Effector CD8-positive, alpha-beta T cell (primary cell): Measurements from ENCODE around the gene RAD51AP1.
A peak's percentile ranks its signal among the peaks of the same experiment; 100 is the strongest.
"Not testable (repeated sequence)": the region's sequence is repeated elsewhere in the genome, so short reads cannot be mapped to it uniquely, and the experiment has no call there.

ENCODE experiments used
- DNase-seq: peaks from one replicate; lab custom pipeline; 2025; lab: John Stamatoyannopoulos, UW
- total RNA-seq, 4 experiments: gene quantifications; one replicate each; lab custom pipeline; 2026; lab: John Stamatoyannopoulos, UW

Gene RAD51AP1, protein sequence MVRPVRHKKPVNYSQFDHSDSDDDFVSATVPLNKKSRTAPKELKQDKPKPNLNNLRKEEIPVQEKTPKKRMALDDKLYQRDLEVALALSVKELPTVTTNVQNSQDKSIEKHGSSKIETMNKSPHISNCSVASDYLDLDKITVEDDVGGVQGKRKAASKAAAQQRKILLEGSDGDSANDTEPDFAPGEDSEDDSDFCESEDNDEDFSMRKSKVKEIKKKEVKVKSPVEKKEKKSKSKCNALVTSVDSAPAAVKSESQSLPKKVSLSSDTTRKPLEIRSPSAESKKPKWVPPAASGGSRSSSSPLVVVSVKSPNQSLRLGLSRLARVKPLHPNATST
- 1.4 to 3.2 (median 2.0) reads per million in 4 experiments for total RNA-seq

DNA sequence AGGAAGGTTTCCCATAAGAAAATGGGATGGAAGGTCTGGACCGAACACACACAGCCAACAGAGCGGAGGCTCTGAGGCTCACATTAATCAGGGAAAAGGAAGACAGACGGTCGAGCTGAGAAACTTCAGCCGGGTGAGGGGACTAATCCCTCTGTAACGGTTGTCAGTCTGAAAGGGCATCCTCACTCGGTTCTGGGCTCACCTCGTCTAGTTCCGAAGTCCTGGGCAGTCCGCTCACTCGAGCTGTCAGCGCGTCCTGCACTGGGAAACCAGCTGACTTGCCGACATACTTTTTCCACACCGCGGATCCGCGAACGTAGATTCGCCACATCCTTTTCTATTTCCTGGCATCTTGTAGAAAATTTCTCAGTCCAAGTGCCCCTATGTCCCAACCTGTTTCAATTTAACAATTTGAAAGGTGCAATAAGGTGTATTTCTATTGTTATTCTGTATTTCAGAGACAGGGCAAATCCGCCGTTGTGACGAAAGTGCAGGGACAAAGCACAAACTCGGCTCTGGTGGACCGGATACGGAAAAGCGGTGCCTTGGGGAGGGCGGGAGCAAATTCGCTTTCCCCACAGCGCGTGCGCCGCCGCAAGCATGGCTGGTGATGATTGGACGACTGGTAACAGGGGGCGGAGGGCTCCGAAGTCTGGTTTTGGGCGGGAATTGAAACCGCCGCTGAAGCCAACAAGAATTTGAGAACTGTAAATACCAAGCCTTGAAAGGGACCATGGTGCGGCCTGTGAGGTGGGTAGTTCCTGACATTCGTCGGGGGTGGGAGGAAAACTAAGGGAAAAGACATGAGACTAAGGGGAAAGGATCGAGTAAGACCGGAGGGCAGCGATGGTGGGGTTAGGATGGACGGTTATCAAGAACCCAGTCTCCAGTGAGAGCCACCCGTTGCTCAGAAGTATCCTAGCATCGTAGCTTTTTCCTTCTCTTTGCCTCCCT lies at the start of gene RAD51AP1:
Gene RAD51AP1, plus strand, starts transcription at position 684 of the 954 bp plus-strand sequence. Its CDS starts 50 bp downstream, at position 734.
- peak; percentile 93 for DNase-seq

DNA sequence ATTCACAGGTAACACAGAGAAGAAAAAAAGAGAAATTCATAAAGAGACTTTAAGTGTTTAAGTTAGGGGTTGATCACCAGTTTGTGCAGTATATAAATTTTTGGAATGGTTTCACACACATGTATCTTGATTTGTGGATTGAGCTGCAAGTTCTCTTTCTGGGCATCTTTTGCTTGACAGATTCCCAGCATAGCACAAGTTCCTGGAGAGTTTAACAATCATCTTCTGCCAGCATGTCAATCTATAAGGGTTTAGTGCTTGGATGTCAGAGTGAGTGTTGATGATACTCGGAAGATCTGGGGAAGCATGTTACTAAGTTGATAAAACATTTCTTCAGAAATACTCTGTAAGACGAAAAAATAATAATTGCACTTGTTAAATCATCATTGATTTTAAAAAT lies 49.1 kb upstream of the RAD51AP1 start:
- DNase-seq, result no peak

GRCh38 chr12:4490973-4491372 lies 47.7 kb upstream of the RAD51AP1 start:
- no peak for DNase-seq

DNA sequence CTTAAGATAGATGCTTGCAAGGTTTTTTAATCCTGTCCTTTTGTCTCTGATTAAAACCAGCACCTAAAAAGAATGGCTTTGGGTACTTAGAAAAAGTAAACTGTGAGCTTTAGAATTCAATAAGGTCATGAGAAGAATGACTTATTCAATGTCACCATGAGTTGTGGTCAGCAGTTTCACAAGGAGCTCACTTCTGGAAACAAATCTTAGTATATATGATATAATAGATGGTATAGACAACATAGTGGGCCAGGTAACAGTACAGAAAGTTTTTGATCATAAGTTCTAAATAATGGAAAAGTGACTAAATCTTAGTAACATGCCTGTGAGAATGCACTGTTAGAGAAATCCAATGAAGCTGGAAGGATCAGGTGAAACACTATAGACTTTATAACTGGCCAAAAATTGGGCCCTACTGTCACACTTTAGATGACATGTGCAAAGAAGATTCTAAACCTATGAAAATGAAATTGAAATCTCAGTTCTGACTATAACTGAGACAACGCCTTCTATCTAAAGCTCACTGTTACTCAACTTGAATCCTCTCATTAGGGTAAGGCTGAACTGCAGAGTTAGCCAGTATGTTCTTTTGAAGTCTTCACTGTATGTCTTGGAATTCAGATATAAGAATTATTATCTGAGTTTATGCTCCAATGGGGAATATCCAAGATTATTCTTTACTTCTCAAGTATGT lies 42.4 kb upstream of the RAD51AP1 start:
- DNase-seq, result no peak

- no peak for DNase-seq
These were observed 39.5 kb upstream of the RAD51AP1 start for GRCh38 chr12:4499186-4499585.

DNA sequence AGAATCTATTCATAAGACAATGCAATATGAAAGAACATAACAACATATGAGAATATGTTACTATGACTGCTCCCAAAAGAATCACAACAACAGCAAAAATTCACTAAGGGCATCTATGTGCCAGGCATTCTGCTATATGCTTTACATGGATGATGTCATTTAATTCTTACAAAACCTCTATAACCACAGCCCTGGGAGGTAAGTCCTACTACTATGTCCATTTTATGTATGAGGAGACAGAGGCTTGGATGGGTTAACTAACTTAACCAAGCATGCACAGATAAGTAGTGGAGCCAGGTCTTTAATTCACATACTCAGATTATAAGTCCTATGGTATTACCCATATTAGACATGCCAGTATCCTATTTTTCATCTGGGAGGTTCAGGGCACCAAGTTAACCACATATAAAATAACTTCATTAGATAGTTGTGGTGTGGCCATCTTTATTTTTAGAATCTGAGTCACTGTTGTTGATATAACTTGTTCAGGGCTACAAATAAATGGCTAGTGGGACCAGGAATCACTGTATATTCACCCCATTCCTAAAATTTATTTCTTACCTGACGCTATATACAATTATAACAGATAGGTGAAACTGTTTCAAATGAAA lies 33.2 kb upstream of the RAD51AP1 start:
- no peak for DNase-seq

GRCh38 chr12:4506430-4506829 lies 32.3 kb upstream of the RAD51AP1 start:
- no peak for DNase-seq

- DNase-seq, result no peak
These were observed 31.8 kb upstream of the RAD51AP1 start for GRCh38 chr12:4506870-4507269.

DNA sequence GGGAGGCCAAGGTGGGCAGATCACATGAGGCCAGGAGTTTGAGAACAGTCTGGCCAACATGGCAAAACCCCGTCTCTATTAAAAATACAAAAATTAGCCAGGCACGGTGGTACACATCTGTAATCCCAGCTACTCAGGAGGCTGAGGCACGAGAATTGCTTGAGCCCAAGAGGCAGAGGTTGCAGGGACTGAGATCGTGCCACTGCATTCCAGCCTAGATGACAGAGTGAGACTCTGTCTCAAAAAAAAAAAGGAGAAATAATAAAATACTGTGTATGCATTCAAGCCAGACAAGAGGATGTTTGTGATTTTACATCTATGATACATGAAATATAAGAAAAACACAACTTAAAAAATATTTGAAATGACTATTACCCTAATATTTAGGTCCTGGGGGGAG lies 30.2 kb upstream of the RAD51AP1 start:
- not testable (repeated sequence) for DNase-seq

- DNase-seq, result not testable (repeated sequence)
These were observed 29.4 kb upstream of the RAD51AP1 start for GRCh38 chr12:4509269-4509668.

DNA sequence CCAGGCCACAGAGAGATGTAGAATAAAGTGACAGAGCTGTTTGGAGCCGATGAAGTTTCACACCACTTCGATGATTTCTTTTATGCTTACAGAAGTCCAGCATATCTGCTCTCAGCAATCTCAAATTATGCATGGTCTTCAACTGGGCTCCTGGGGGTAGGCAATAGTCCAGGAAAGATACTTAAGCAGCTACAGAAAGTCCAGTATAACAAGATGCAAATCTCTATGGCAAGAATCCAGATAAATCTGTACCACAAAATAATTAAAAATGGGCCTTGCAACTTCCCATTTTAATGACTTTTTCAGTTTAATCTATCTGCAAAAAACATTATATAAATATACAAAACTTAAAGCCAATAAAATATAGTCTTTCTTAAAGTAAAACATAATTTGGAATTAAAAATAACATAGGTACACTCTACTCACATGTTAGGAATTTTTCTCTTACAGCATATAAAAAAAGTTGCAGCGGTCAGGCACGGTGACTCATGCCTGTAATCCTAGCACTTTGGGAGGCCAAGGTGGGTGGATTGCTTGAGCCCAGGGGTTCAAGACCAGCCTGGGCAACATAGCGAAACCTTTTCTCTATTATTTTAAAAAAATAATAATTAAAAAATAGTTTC lies 20.5 kb upstream of the RAD51AP1 start:
- DNase-seq, result no peak

DNA sequence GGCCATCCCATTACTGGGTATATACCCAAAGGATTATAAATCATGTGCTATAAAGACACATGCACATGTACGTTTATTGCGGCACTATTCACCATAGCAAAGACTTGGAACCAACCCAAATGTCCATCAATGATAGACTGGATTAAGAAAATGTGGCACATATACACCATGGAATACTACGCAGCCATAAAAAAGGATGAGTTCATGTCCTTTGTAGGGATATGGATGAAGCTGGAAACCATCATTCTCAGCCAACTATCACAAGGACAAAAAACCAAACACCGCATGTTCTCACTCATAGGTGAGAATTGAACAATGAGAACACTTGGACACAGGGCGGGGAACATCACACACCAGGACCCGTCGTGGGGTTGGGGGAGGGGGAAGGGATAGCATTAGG lies 15.2 kb upstream of the RAD51AP1 start:
- DNase-seq, result not testable (repeated sequence)

GRCh38 chr12:4526923-4527546 lies 11.7 kb upstream of the RAD51AP1 start:
- DNase-seq, result no peak

DNA sequence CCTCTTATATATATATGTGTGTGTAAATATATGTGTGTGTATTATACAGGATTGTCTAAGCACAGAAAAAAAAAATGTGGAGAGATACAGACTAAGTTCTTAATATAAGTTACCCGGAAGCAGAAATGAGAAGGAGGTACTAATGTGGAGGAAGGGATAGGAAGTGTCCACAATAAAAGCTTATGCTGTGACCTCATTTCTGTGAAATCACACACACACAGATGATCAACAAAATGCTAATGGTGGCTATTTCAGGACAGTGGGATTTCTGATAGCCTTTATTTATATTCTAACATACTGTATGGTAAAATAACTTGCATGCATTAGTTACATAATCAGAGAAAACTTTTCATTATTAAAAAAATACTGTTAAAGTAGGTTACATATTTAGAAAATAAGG lies 8.5 kb upstream of the RAD51AP1 start:
- no peak for DNase-seq

- no peak for DNase-seq
These were observed 7.6 kb upstream of the RAD51AP1 start for GRCh38 chr12:4530982-4531586.

- DNase-seq, result no peak
These were observed 3.6 kb upstream of the RAD51AP1 start for GRCh38 chr12:4535092-4535491.

GRCh38 chr12:4535871-4536270 lies 2.8 kb upstream of the RAD51AP1 start:
- no peak for DNase-seq

GRCh38 chr12:4539167-4539870 lies 629 bp downstream of the RAD51AP1 start:
- DNase-seq, result no peak

DNA sequence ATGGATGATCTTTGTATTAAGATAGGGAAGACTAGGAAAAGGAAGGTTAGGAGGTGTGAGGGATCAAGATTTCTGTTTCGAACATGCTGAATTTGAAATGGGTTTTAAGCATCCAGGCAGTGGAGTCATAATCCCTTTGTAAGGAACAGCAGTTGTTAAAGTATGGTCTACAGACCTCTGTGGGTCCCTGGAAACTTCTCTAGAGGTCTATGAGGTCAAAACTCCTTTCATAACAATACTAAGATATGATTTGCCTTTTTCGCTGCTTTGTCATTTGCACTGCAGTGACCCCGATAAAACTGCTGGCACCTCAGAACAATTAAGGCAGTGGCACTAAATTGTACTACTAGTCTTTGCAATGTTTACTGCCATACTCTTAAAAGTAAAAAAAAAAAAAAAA lies 1.5 kb downstream of the RAD51AP1 start:
- no peak for DNase-seq

DNA sequence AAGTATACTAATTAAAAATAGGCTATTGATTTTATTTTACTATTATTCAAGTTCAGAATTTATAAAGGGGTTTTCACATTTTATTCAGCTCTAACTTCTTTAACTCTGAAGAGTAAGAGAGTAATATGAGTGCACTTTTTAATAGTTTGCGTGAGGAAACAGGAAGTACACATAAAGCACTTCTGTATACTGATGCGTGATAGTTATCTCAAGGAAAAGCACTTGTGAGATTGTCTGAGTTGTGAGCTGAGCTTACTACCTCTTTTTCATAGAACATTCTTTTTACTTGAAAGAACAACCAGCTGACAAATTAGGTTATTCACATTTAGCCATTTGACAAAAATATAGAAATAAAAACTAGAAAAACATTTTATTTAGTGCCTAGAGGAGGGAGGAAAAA lies 1.9 kb downstream of the RAD51AP1 start:
- no peak for DNase-seq
